AG08395 (cell line): Measurements from ENCODE around the gene DHRS11.
A peak's percentile ranks its signal among the peaks of the same experiment; 100 is the strongest.
"Not testable (repeated sequence)": the region's sequence is repeated elsewhere in the genome, so short reads cannot be mapped to it uniquely, and the experiment has no call there.

Experiments
- DNase-seq: peaks from one replicate; pipeline ENCODE4 v3.0.0; 2012; ENCODE audit warnings: mixed read lengths, low spot score

Gene DHRS11

DNA sequence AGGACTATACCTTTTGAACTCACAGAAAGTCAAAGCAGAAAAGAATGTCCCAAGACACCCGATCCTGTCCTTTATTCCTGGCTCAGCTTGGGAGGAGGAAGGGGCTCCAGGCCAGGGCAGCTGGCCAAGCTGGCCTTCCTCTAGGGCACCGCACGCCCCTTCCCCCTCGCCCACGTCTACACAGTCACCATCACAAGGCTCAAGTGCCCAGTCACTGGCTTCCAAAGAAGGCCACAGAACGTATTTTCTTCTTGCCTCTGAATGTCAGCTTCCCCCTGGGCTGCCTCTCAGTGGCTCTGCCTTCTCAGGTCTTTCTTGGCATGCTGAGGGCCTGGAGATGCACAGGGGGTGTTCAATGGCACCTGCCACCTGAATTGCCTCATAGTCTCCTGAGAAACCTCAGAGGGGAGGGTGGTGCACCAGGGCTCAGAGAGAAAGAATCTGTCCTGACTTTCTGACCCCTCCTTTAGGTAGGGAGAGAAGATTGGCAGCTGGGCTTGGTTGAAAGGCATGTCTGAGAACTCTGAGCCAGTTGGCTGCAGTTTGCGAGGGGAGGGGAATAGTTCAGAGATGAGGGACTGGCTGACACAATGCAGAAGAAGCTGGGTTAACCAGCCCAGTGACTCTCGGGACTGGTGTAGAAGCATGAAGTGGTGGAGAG is 2.1 kb downstream of the DHRS11 start:
- no peak for DNase-seq

DNA sequence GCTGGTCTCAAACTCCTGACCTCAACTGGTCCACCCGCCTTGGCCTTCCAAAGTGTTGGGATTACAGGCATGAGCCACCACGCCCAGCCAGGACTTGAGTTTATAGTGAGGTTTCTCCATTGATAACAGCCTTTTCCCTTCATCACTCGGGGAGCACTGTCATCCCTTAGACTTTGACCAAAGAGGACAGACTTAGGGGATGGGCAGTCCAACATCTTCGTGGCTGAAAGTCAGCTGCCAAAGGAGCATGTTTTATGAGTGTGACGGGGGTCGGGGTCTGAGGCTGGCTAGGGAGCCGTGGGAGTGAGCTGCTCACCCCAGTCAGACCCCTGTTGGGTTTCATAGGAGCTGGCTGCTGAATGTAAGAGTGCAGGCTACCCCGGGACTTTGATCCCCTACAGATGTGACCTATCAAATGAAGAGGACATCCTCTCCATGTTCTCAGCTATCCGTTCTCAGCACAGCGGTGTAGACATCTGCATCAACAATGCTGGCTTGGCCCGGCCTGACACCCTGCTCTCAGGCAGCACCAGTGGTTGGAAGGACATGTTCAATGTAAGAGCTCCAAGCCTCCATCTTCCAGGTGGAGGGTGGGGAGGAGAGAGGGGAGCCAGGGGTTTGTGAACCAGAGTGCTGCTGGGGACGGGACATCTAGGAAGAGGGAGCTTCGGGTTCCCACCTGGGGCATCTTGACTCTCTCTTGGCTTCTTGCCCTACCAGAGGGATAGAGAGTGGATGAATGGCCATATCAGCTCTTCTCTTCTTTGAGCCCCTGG is 3.1 kb downstream of the DHRS11 start:
- no peak for DNase-seq

DNA sequence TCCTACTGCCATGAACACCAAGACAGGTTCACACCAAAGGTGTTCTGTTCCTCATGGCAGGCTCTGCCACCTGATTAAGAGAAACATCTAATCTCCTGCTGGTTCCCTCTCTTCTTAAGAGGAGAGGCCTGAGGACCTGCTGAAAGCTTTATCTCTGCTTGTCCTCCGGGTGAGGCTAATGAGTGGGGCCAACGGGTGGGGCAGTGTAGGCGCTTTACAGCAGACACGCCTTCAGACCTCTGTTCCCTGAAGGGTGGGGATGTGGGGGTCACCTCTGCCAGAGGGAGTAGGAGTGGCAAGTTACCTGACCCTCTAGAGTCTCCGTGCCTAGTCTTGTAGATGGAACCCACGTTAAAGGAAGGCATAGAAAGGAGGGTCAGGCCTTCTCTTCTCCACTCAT is 5.5 kb downstream of the DHRS11 start:
- no peak for DNase-seq

DNA sequence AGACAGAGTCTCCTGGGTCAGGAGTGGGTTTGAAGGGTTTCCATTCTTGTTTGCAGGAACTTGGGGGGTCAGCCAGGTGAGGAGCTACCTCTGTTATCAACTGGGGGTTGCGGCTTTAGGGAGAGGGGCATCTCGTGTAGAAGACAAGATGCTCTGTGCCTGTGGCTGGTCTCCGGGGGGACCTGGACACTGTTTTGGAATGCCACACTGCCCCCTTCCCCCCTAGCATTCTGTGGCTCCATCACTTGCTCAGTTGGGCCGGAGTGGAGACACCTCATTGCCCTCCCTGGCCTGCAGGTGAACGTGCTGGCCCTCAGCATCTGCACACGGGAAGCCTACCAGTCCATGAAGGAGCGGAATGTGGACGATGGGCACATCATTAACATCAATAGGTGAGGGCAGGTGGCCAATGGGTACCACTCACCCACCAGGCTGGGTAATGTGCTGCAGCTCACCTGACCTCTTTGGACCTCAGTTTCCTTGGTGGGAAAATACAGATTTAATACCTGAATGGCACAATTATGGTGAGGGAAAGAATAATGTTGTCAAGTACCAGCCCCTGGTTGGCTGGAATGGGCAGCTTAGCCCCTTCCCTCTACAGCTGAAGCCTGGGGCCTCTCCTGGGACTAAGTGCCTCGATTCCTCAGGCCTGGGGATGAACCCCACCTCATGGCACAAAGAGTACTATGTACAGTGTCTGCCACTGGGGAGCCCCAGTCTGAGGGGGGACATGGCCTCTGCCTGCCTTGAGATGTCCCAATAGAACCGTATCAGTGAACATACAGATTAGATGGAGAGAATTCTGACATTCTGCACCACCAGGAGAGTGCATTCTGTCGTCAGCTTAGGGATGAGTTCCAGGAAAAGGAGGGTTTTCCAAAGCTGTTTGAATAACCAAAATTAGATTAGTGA is 6.4 kb downstream of the DHRS11 start:
- no peak for DNase-seq

DNA sequence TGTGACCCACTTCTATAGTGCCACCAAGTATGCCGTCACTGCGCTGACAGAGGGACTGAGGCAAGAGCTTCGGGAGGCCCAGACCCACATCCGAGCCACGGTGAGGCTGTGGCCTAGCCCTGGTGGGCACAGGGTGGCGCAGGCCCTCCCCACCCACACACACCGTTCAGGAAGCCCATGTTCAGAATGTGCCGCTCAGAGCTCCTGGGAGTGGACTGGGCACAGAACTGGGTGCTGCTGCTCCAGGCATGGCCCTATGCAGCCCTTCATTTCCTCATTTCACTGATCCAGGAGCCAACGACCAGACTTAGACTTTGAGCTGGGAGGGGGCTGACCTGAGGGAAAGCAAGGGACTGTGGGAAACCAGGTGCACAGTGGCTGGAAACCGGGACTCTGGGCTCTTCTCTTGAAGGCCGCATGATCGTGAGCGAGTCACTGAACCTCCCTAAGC is 7.3 kb downstream of the DHRS11 start:
- DNase-seq: no peak

DNA sequence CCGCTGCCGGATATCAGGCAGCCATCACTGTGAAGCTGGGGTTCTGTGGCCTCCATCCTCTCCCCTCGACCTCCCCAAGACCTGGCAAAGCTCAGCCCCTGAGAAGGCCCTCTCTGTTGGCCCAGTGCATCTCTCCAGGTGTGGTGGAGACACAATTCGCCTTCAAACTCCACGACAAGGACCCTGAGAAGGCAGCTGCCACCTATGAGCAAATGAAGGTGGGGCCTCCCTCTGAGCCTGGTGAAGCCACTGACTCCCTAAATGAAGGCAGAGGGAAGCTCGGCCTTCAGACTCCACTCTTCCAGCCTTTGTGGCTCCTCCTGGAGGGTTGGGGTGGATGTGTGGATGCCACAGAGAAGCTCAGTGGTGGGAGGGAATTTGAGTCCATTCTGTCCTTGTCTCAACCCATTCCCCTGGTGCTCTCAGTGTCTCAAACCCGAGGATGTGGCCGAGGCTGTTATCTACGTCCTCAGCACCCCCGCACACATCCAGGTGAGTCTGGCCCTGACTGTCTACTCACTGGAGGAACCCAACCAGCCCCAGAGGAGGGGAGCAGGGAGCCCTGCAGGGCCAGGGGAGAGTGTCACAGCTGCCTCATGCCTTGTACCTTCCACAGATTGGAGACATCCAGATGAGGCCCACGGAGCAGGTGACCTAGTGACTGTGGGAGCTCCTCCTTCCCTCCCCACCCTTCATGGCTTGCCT is 8.0 kb downstream of the DHRS11 start:
- DNase-seq: no peak

DNA sequence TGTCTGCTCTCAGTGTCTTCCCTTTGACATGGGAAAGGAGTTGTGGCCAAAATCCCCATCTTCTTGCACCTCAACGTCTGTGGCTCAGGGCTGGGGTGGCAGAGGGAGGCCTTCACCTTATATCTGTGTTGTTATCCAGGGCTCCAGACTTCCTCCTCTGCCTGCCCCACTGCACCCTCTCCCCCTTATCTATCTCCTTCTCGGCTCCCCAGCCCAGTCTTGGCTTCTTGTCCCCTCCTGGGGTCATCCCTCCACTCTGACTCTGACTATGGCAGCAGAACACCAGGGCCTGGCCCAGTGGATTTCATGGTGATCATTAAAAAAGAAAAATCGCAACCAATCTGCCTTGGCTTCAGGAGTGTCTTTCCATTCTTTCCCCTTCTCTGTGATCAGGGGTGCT is 8.8 kb downstream of the DHRS11 start:
- DNase-seq: no peak

DNA sequence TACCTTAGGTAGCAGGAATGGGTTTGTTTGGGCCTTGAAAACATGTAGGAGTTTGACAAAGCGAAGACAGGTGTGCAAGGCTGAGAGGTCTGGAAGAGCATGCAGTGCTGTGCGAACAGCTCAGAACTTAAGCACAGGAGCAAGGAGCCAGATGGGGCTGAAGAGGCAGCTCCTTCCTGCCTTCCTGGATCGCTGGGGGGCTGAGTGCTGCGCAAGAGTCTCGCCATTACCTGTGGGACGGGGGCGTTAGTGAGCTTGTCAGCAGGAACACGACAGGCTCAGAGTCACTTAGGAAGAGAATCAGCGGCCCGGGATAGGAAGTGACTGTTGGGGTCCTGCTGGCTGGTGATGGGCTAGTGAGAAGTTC is 9.2 kb downstream of the DHRS11 start:
- no peak for DNase-seq

DNA sequence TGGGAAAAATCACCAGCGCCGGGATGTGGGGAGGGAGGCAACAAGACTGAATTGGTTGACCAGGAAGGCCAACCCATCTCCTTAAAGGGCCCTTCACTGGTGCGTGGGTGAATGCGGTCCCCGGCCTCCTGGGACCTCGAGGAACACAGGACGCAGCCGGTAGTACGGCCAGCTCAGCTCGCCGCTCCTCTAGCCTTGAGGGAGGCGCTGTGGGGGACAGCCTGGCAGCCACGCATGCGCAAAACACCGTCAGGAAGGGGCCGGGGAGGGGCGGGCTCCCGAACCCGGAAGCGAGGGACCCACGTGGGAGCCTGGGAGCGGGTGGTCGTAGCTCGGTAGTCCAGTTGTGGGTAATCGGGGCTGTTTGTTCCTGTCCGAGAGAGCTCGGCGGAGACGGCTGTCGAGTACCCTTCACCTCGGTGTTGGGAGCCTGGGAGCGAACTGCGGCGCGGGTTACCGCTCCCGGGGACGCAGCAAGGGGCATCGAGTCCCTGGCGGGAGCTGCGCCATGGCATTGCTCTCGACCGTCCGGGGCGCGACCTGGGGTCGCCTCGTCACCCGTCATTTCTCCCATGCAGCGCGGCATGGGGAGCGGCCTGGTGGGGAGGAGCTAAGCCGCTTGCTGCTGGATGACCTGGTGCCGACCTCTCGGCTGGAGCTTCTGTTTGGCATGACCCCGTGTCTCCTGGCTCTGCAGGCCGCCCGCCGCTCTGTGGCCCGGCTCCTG is 9.8 kb downstream of the DHRS11 start, which contains the start of gene MRM1:
Gene MRM1, plus strand, starts transcription at position 281 of the 727 bp plus-strand sequence. Its CDS starts 228 bp downstream, at position 509.
- DNase-seq: peak; percentile 98

DNA sequence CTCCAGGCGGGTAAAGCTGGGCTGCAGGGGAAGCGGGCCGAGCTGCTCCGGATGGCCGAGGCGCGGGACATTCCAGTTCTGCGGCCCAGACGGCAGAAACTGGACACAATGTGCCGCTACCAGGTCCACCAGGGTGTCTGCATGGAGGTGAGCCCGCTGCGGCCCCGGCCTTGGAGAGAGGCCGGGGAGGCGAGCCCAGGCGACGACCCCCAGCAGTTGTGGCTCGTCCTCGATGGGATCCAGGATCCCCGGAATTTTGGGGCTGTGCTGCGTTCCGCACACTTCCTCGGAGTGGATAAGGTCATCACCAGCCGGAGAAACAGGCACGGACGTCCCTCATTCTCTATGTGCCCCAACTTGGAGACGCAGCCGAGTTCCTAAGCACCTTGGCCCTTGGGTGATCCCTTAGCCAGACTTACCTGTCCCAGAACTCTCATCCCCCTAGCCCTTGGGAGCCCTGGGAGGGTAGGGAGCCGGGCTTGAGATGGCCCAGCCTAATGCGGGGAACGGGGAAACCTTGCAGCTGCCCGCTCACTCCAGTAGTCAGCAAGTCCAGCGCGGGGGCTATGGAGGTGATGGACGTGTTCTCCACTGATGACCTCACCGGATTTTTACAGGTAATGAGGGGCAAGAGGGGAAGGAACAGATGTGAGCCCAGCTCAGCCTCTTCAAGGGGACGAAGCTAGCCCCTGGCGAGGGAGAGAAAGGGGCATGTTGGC is 10.5 kb downstream of the DHRS11 start:
- DNase-seq: no peak

DNA sequence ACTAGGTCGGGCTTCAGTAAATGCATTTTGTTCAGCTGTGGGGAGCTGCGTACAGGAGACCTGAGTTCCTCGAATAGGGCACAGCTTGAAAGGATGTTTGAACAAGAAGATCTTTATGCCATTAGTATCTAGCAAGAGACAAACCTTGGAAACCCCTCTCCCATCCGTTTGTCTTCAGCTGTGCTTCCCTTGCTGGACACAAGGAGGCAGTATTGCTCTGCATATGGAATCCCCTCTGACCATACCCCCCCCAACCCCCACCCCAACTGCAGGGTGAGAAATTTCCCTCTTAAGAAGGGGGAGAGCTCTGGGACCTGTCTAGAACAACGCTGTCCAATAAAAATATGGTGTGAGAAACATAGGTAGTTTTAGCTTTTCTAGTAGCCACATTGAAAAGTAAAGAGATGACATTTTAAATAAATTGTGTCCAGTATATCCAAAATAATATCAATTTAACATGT is 11.3 kb downstream of the DHRS11 start:
- peak; percentile 70 for DNase-seq

DNA sequence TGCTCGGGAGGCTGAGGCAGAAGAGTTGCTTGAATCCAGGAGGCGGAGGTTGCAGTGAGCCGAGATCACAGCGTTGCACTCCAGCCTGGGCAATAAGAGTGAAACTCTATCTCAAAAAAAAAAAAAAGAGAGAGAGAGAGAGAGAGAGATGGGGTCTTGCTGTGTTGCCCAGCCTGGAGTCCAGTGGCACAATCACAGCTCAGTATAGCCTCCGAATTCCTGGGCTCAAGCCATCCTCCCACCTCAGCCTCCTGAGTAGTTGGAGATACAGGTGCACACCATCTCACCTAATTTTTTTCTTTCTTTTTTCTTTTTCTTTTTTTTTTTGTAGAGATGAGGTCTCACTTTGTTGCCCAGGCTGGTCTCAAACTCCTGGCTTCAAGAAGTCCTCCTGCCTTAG is 13.3 kb downstream of the DHRS11 start:
- DNase-seq: not testable (repeated sequence)

DNA sequence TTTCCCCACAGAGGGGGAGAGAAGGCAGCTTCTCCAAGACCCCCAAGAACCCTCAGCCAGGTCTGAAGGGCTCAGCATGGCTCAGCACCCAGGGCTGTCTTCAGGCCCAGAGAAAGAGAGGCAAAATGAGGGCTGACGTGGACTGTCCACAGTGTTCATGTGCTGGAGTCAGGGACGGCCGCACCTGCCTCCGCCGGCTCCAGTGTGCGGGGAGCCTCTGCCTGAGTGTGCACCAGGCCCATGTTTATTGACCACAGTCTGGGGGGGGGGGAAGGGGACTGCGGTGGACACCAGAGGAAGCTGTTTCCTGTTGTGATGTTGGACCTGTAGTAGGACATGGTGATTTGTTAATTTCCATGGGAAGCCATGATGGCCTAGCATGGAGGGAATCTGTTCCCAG is 16.6 kb downstream of the DHRS11 start:
- no peak for DNase-seq

DNA sequence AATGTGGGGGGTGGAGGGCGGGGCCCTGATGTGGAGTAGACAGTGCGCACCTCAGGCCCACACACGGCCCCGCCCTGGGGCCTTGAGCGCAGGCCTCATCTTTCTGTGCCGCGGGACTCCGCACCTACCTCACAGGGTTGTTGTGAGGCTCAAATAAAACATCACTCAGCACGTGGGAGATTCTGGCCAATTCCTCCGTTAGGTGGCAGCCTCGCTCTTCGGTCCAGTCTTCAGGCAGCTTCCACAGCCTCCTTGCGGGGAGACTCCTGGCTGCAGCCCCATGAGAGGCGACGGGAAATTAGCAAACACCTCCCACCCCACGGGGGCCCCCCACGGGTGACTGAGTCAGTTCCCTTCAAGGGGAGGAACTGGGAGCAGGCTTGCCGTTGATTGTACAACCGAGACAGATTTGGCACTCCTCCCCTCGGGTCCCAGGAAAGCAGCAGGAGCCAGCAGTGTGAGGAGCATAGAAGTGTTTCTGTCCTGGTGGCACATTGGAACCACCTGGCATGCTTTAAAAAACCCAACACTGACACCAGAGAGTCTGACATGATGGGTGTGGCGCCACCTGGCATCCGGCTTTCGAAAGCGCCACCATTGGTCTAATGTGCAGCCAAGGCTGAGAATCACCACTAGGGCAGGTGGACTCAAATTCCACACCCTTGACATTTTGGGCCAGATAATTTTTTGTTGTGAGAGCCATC is 17.3 kb downstream of the DHRS11 start:
- DNase-seq: peak; percentile 74

DNA sequence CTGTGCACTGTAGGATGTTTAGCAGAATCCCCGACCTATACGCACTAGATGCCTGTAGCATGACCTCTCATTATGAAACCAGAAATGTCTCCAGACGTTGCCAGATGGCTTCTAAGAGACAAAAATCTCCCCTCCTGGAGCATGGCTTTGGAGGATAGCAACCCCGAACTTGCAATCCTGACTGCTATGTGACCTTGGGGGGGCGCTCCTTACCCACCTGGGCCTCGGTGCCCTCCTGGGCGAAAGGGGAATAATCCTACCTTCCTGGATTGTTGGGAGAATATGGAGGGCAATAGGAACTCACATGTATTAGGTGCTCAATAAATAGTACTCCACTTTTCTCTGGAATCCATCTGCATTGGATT is 17.8 kb downstream of the DHRS11 start:
- DNase-seq: no peak

DNA sequence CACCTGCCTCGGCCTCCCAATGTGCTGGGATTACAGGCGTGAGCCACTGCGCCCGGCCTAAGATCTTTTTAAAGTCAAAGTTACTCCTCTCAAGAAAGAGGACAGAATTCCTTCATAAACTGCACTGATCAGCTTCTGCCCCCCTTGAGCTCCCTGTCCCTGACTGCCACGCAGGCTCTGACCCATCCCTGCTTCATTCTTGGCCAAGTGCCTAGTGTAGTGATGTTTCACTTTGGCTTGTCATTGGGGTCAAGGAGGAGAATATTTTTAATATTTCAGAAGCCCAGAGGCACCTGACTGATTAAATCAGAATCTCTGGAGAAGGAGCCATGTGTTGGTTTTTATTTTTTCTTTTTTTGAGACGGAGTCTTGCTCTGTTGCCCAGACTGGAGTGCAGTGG is 18.8 kb downstream of the DHRS11 start:
- DNase-seq: no peak

DNA sequence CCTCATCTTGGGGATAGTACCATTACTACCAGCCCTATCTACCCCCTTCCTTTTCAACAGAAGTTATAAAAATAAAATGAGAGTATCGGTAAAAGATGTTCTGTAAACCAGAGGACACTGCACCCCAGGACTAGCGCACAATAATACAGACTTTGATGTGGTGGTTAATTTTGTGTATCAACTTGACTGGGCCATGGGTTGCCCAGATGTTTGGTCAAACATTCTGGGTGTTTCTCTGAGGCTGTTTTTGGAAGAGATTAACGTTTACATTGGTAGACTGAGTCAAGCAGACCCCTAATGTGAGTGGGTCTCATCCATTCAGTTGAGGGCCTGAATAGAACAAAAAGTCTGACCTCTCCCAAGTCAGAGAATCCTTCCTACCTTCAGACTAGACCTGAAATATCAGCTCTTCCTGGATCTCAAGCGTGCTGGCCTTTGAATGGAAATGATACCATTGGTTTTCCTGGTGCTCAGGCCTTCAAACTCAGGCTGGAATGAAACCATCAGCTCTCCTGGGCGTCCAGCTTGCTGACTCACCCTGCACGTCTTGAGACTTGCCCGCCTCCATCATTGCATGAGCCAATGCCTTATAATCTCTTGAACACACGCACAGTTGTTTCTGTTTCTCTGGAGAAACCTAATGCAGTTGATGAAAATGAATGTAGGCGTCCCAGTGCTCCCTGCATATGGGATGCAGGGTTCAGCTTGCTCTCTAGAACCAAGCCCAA is 19.8 kb downstream of the DHRS11 start:
- peak; percentile 77 for DNase-seq

DNA sequence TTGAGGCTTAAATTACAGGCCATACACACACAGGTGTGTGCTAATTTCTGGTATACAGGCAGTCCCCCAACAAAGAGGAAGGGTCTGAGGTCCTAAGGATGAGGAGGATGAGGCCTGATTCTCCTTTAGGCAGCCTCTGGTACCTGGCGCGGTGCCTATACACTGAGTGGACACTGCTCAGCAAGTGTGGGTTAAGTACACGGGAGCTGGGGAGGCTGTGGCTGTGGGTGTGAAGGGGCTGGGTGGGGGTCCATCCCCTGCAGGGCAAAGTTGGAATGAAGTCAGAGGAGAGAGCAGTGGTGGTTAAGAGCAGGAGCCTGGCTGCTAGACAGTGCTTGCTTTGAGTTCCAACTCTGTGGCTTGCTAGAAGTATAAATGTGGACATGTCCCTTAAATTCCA is 20.6 kb downstream of the DHRS11 start:
- DNase-seq: no peak

DNA sequence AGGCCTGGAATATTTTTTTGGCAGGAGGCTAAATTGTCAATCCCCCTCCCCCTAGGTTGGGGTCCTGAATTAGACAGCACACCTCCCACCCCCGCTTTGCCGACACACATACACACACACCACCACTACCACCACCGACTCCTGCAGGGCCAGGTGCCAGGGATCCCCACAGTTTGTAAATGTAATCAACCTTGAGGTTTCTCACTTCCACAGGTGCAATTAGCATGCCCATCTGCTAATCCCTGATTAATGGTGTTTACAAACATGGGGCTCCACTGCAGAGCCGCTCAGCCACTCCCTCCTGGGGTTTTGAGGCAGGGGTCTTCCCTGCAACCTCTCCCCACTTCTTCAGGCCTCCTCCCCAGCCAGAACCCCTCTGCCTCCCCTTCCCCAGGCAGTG is 21.5 kb downstream of the DHRS11 start:
- no peak for DNase-seq
